ENCODE measurements around the gene RPRD1B.

- TF ChIP-seq, protein P1, sequence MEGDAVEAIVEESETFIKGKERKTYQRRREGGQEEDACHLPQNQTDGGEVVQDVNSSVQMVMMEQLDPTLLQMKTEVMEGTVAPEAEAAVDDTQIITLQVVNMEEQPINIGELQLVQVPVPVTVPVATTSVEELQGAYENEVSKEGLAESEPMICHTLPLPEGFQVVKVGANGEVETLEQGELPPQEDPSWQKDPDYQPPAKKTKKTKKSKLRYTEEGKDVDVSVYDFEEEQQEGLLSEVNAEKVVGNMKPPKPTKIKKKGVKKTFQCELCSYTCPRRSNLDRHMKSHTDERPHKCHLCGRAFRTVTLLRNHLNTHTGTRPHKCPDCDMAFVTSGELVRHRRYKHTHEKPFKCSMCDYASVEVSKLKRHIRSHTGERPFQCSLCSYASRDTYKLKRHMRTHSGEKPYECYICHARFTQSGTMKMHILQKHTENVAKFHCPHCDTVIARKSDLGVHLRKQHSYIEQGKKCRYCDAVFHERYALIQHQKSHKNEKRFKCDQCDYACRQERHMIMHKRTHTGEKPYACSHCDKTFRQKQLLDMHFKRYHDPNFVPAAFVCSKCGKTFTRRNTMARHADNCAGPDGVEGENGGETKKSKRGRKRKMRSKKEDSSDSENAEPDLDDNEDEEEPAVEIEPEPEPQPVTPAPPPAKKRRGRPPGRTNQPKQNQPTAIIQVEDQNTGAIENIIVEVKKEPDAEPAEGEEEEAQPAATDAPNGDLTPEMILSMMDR (IDR thresholded peaks at IDR 0.05) = no peak
- TF ChIP-seq POLR2AphosphoS5 (IDR thresholded peaks at IDR 0.05) (no peak), POLR2A (IDR thresholded peaks at IDR 0.05) (no peak)
These were observed 95.8 kb downstream of the RPRD1B start for GRCh38 chr20:38129248-38129865.

All from sigmoid colon (tissue), 4 donors.